ENCODE data around the gene TIMP3. TPM values are rescaled to one million over a fixed set of nuclear protein-coding genes. Genes with fewer than 3 reads are reported as not detected.

The TIMP3 gene
- total RNA-seq, 3 donors from 2014 or later = 269 to 1,246 (median 290) TPM

DNA sequence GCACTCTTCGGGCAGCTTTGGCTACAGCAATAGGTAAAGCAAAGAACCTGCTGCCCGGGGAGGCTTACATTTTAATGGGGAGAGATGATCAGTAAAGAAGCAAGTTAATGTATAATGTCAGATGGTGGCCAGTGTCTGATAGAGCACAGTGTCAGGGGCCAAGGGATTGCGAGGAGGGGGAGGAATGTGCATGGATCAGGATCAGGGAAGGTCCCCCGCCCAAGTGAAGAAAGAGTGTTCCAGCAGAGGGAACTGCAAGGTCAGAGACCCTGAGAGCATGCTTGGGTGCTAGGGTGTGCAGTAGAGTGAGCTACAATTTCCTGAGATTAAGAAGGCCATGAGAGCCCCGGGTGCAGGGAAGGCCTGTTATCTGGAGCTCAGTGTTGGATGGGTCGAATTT is 39.7 kb downstream of the TIMP3 start:
- peaks cover 5 to 11% of the 10 kb centered on the region in 2 donors for H3K4me1 ChIP-seq
- no peak overlapping the region for H3K4me3 ChIP-seq
- no peaks in the 10 kb centered on the region for H3K27me3 ChIP-seq
- DNase-seq (ENCODE audit: low spot score in 2 of 2) = no peak
- TF ChIP-seq POLR2A (IDR thresholded peaks at IDR 0.05) = no peak
- no peak for TF ChIP-seq CTCF (IDR thresholded peaks at IDR 0.05)
- no peak for TF ChIP-seq POLR2AphosphoS5 (IDR thresholded peaks at IDR 0.05)
- no peaks in the 10 kb centered on the region for H3K9me3 ChIP-seq
- H3K36me3 ChIP-seq = no peaks in the 10 kb centered on the region
- H3K27ac ChIP-seq = peak overlapping the region in 1 of 2 donors; percentile 38
- intact Hi-C loops (cut with DNase I; ENCODE audit: low total_unique reads) = no loop called here

DNA sequence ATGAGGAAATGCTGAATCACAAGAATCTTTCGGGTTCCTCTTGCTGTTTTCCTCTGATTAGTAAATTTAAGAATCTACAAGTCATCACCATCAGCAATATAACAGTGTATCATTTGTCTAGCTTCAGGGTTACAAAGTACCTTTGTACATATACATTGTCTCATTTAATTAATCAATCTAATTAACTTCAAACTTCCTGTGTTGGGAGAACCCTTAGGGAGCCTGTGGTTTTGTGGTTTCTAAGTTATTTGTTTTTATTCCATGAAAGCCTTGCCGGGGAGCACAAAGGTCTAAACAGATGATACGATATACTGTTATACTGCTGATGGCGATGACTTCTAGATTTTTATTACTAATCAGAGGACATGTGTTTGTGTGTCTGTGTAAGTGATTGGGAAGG is 41.0 kb downstream of the TIMP3 start:
- Histone ChIP-seq H3K4me1 (peaks cover 12 to 15% of the 10 kb centered on the region in 2 donors), H3K36me3 (no peaks in the 10 kb centered on the region), H3K27ac (peak overlapping the region in 1 of 2 donors; percentile 38), H3K4me3 (no peak overlapping the region), H3K27me3 (no peaks in the 10 kb centered on the region), H3K9me3 (no peaks in the 10 kb centered on the region)
- no peak for TF ChIP-seq CTCF (IDR thresholded peaks at IDR 0.05)
- TF ChIP-seq POLR2AphosphoS5 (IDR thresholded peaks at IDR 0.05) = no peak
- TF ChIP-seq POLR2A (IDR thresholded peaks at IDR 0.05) = no peak
- intact Hi-C loops (cut with DNase I; ENCODE audit: low total_unique reads) = no loop called here
- no peak for DNase-seq (ENCODE audit: low spot score in 2 of 2)

DNA sequence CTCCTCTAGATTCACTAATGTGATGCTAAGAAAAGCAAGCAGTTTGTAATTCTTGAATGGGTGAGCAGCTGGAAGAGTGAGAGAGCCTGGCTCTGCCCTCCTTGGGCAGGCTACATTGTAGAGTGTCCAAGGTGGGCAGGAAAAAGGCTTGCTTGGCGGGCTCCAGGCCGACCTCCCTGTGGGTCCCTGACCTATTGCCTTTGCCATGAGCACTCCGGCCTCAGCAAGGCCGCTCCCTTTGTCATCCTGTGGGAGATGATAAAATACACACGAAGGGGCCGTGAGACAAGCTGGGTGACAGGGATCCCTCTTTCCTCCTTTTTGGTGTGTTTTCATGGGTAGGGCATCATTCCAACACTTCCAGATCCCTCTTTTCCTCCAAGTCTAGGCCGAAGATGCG is 41.8 kb downstream of the TIMP3 start:
- Histone ChIP-seq H3K4me3 (no peak overlapping the region), H3K4me1 (peaks cover 12 to 15% of the 10 kb centered on the region in 2 donors), H3K36me3 (no peaks in the 10 kb centered on the region), H3K27ac (peak overlapping the region in 1 of 2 donors; percentile 38), H3K27me3 (no peaks in the 10 kb centered on the region), H3K9me3 (no peaks in the 10 kb centered on the region)
- intact Hi-C loops (cut with DNase I; ENCODE audit: low total_unique reads) = no loop called here
- TF ChIP-seq POLR2AphosphoS5 (IDR thresholded peaks at IDR 0.05) = peak in 1 of 3 donors; percentile 8
- TF ChIP-seq CTCF (IDR thresholded peaks at IDR 0.05) = no peak
- no peak for DNase-seq (ENCODE audit: low spot score in 2 of 2)

DNA sequence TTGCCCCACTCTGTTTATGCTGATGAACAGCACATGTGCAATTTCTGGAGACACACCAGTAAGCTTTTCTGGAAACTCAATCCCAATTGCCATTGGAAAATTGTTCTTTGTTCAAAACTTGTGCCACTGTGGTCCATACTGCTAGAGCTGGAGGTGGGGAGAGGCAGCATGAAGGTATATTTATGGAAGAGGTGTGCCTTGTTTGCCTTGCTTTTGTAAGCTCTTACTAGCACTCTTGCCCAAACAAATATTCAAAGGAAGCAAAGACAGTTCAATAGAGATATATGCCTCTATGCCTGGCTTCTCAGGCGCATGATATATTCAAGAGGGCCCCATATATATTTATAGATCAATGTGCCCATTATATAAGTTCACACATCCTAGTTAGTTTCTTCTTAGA is 42.7 kb downstream of the TIMP3 start:
- H3K27ac ChIP-seq = peak overlapping the region in 1 of 2 donors; percentile 38
- DNase-seq (ENCODE audit: low spot score in 2 of 2) = no peak
- H3K36me3 ChIP-seq = no peaks in the 10 kb centered on the region
- no peak overlapping the region for H3K4me3 ChIP-seq
- no peaks in the 10 kb centered on the region for H3K9me3 ChIP-seq
- TF ChIP-seq CTCF (IDR thresholded peaks at IDR 0.05) = no peak
- TF ChIP-seq POLR2A (IDR thresholded peaks at IDR 0.05) = no peak
- no peak for TF ChIP-seq POLR2AphosphoS5 (IDR thresholded peaks at IDR 0.05)
- peaks cover 12 to 18% of the 10 kb centered on the region in 2 donors for H3K4me1 ChIP-seq
- no peaks in the 10 kb centered on the region for H3K27me3 ChIP-seq
- intact Hi-C loops (cut with DNase I; ENCODE audit: low total_unique reads) = no loop called here

DNA sequence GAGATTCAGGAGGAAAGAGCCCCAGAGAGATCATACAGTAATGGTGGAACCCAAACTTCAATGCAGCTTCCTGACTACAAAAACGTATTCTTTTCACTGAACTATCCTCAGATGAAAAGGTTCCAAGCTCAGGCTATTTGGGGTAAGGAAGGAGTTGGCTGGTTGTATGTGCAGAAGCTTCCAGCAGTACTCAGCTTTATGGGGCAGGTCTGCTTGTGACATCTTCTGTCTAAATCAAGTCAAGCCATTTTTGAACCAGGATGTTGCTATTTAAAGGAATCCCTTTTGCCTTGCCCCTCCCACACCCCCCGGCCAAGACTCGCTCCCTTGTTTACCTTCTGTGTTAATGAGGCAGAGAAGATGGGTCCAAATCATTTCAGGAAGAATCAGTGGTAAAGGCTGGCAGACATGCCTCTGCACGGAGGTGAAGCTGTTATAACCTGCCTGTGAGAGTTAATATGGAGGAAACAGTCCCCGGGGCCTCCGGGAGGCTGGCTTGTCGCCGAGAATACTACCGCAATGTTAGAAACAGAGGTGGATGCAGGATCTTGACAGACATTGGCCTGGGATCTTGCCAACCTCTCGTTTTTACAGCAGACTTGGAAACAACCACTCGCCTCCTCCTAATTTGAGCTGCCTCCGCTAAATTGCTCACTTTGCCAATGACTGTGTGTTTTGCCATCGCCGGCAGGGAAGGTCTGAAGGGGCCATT is 45.4 kb downstream of the TIMP3 start:
- Histone ChIP-seq H3K9me3 (no peaks in the 10 kb centered on the region), H3K27me3 (no peaks in the 10 kb centered on the region), H3K27ac (peak overlapping the region; percentile 54 to 77), H3K36me3 (no peaks in the 10 kb centered on the region), H3K4me3 (peak overlapping the region in 1 of 3 donors; percentile 2), H3K4me1 (peaks cover 20 to 22% of the 10 kb centered on the region in 2 donors)
- intact Hi-C loops (cut with DNase I; ENCODE audit: low total_unique reads) = no loop called here
- DNase-seq (ENCODE audit: low spot score in 2 of 2) = peak; percentile 58 to 92
- TF ChIP-seq POLR2A (IDR thresholded peaks at IDR 0.05) (no peak), POLR2AphosphoS5 (IDR thresholded peaks at IDR 0.05) (peak in 2 of 3 donors; percentile 18 to 26), CTCF (IDR thresholded peaks at IDR 0.05) (no peak)

Data from breast epithelium (tissue), 4 donors.